ENCODE measurements around the gene ITPR2.

The ITPR2 gene

DNA sequence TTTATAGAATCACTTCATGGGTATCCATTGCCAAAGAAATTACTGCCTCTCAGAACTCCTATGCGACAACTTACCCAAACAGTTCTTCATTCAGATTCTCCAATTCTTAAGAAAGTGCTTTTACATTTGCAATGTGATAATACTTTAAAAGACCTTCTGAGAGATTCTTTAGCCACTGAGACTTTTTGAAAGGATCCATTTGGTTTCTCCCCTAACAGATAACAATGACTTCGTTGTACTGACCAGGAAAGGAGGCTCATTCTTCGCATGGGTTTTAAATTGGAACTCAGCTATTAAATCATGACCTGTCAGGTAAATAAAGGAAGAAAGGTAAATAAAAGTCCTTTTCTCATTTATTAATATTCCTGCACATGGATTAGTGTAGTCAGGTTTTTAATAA, 14.8 kb downstream of the ITPR2 start:
- ChIA-PET POLR2A (no interaction called here), CTCF (interaction anchor here (1.5 kb wide), 1 partner anchor 14 kb away, joined by 5 read pairs; the partner anchor contains the start of gene ITPR2)
- DNase-seq (ENCODE audit: extremely low spot score): no peak
- TF ChIP-seq, protein P1, sequence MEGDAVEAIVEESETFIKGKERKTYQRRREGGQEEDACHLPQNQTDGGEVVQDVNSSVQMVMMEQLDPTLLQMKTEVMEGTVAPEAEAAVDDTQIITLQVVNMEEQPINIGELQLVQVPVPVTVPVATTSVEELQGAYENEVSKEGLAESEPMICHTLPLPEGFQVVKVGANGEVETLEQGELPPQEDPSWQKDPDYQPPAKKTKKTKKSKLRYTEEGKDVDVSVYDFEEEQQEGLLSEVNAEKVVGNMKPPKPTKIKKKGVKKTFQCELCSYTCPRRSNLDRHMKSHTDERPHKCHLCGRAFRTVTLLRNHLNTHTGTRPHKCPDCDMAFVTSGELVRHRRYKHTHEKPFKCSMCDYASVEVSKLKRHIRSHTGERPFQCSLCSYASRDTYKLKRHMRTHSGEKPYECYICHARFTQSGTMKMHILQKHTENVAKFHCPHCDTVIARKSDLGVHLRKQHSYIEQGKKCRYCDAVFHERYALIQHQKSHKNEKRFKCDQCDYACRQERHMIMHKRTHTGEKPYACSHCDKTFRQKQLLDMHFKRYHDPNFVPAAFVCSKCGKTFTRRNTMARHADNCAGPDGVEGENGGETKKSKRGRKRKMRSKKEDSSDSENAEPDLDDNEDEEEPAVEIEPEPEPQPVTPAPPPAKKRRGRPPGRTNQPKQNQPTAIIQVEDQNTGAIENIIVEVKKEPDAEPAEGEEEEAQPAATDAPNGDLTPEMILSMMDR (IDR thresholded peaks at IDR 0.05; ENCODE audit: control extremely low read depth, extremely low read depth, low read depth, missing control alignments): no peak

DNA sequence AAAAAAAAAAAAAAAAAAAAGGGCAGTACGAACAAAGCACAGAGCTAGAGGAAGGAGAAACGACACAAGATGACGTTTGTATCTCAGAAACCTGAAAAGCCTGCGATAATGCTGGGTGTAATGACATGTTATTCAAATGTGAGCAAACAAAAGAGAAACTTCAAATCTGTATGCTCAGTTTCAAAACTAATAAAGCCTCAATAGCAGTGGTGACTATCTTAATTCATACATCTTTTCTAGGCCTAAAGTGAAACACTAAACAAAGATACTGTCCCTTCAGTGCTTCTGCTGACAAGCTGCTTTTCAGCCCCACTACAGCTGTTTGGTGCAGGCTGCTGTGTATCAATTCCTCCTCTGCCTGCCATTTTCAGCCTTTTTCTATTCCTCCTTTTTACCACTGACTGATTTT, 15.8 kb downstream of the ITPR2 start:
- DNase-seq (ENCODE audit: extremely low spot score): peak; percentile 40
- ChIA-PET CTCF (interaction anchor here (1.1 to 1.2 kb wide), 3 partner anchors 10 to 19 kb away, joined by 3 read pairs; no protein-coding TSS in a partner anchor), POLR2A (interaction anchor here (0.5 to 1.0 kb wide), 5 partner anchors 11 to 470 kb away, joined by 3 to 5 read pairs (median 4); no protein-coding TSS in a partner anchor)
- TF ChIP-seq, protein P1 (IDR thresholded peaks at IDR 0.05; ENCODE audit: control extremely low read depth, extremely low read depth, low read depth, missing control alignments): no peak

DNA sequence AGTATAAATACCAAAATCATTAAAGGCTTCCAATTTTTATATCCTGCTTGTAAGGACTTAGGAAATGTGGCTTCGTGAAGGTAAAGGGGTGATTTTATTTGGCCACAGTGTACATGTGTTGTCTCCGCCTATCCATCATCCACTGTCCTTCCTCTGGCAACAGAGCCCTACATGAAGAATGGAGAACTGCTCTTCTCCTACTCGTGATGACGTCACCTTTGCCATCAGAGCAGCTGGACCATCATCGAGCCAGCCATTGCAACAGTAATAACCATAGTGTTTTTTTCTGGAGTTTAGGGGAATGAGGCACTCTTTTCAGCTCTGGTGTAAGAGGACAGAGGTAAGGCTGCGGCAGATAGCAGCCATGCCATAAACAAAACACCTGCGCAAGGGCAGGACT, 19.2 kb downstream of the ITPR2 start:
- no peak for DNase-seq (ENCODE audit: extremely low spot score)
- ChIA-PET CTCF (interaction anchor here (1.5 to 2.9 kb wide), 2 partner anchors 17 to 19 kb away, joined by 3 to 15 read pairs; partner anchors contain the start of gene ITPR2), POLR2A (no interaction called here)
- TF ChIP-seq, protein P1 (IDR thresholded peaks at IDR 0.05; ENCODE audit: control extremely low read depth, extremely low read depth, low read depth, missing control alignments): no peak

DNA sequence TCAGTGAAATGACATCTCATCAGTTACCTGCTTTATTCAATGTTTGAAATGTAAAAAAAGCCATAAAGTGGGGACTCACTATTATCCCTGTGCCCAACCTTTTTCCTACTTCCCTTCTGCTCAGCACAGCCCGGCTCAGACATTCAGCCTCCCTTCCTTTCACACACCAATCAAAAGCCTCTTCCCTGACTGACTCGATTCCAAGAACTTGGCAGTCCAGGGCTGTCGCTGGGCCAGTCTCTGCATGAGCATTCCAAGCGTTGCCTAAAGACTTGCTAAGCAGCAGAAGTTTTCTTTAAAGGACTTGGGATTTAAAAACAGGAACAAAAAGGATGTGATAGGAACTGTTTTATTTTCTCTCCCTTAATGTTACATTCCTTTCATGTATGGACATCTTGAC, 22.7 kb downstream of the ITPR2 start:
- TF ChIP-seq, protein P1 (IDR thresholded peaks at IDR 0.05; ENCODE audit: control extremely low read depth, extremely low read depth, low read depth, missing control alignments): no peak
- ChIA-PET POLR2A (no interaction called here), CTCF (interaction anchor here (1.9 to 2.0 kb wide), 2 partner anchors 23 to 75 kb away, joined by 4 to 9 read pairs; partner anchors contain the start of gene ITPR2)
- no peak for DNase-seq (ENCODE audit: extremely low spot score)

DNA sequence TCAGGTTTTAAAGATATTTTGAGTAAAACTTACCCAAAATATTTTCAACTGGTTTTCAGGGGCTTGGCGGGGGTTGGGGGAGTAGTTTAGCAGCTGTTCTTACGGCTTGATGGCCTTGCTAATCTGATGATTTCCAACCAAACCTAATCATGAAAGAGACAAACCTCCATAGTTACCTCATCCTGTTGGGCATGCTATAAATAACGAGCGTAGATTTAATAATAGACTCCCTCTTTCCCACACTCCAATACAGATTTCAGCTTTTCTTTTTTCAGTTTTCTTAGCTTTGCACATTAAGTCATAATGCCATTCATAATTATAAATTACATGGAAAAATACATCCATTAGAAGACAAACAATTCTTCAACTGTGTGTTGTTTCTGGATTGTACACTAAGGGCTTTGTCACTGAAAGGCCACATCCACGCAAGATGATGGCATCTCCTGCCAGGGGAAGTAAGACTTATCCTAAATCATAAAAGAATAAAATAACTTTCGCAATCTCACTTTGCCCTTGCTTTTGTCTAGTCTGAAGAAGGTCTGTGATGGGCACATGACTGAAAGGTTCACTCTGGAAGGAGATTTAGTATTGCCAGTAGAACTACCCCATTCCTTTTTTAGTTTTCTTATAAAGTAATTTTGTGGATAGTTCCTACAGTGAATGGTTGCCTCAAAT, 23.2 kb downstream of the ITPR2 start:
- DNase-seq (ENCODE audit: extremely low spot score): no peak
- TF ChIP-seq, protein P1 (IDR thresholded peaks at IDR 0.05; ENCODE audit: control extremely low read depth, extremely low read depth, low read depth, missing control alignments): no peak
- ChIA-PET CTCF (interaction anchor here (1.1 to 3.0 kb wide), 5 partner anchors 12 to 76 kb away, joined by 3 to 12 read pairs (median 4); partner anchors contain the start of gene ITPR2), POLR2A (no interaction called here)

DNA sequence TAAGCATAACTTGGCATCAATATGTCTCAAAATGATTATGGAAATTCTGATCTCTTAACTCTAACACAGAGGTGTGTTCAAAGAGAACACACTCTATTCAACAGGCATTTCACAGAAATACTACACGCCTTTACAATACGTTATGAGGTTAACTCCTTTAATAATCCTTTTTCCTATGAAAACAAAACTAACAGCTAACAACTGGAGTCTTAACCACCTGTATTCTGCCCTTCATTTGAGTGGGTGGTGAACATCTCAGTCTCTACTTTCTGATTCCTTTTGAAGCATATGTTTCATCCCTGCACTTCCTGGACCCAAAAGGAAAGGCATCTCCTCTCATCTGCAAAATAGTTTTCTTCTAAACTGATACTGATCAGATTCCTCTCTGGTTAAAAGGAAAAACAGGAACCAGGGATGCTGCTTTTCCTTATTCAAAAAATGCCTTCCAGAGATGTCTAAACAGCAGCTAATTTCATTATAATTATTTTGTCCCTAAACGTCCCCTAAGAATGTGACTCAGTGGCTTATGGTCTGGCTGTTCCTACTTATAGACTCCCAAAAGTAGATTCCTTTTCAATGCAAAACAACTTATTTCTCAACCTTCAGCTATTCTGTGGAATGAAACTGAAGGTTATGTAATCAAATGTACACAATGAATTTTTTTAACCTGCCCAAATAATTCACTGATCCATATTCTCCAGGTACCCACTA, 24.1 kb downstream of the ITPR2 start:
- CTCF ChIA-PET: interaction anchor here (0.7 to 3.0 kb wide), 7 partner anchors 11 to 77 kb away, joined by 3 to 12 read pairs (median 3); partner anchors contain the start of gene ITPR2
- TF ChIP-seq, protein P1 (IDR thresholded peaks at IDR 0.05; ENCODE audit: control extremely low read depth, extremely low read depth, low read depth, missing control alignments): no peak
- DNase-seq (ENCODE audit: extremely low spot score): no peak
- POLR2A ChIA-PET: no interaction called here

Measured in GM10248 (cell line).